DMS53 treated with DMSO at 0.1 percent for 48 hours (cell line): Measurements from ENCODE around the gene TSPAN13.
A peak's percentile ranks its signal among the peaks of the same experiment; 100 is the strongest.

Experiments
- DNase-seq: peaks from one replicate; lab custom pipeline; 2025; ENCODE audit not compliant: unreplicated experiment; lab: John Stamatoyannopoulos, UW

Gene TSPAN13

GRCh38 chr7:16810112-16810511 is 56.6 kb downstream of the TSPAN13 start:
- DNase-seq: no peak

- DNase-seq: peak; percentile 16
These were observed 57.0 kb downstream of the TSPAN13 start for GRCh38 chr7:16810573-16810972.

GRCh38 chr7:16811551-16811950 is 58.0 kb downstream of the TSPAN13 start:
- DNase-seq: no peak

DNA sequence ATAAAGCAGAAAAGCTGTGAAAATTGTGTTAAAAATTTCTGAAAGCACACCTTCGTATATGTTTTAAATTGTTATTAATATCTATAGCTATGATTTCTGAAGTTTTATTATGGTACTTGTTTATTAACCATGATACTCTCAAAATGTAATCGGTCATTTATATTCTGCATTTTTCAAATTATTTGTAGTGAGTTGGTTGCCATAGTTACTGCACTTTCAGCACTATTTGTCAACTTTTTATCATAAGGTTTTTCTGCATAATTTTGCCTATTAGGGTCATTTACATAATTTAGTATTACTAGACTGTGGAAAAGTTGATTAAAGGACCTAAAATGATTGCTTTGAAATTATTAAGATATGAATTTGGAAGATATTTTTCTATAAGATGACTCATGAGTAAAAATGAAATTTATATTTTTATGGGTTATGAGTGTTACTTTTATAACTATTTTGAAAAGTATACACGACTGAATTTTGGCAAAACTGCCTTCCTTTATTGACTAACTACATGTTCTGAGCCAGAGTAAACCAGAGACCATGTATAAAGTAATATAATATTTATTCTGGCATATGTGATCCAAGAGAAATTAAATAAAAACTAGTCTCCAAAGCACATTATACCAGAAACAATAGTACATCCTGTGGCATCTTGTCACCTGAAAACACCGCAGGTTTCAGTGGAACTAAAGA is 59.1 kb downstream of the TSPAN13 start:
- no peak for DNase-seq

- DNase-seq: no peak
These were observed 59.7 kb downstream of the TSPAN13 start for GRCh38 chr7:16813232-16813616.

DNA sequence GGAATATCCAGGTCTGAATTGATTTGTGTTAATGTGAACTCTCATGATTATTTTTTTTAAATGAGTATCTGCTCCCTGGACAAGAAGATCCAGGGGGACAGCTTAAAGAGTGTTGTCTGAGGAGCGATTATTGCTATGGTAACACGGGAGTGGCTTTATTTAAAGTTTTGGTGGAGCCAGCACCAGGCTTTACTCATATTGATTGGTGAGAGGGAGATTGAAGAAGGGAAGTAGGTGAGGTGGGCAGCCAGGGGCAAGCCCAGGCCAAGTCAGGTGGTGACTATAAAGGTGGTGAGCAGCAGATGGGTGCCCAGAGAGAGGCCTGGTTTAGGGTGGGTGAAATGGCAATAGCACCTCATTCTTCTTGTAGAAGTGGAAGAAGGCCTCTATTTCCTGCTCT is 61.4 kb downstream of the TSPAN13 start:
- DNase-seq: no peak

DNA sequence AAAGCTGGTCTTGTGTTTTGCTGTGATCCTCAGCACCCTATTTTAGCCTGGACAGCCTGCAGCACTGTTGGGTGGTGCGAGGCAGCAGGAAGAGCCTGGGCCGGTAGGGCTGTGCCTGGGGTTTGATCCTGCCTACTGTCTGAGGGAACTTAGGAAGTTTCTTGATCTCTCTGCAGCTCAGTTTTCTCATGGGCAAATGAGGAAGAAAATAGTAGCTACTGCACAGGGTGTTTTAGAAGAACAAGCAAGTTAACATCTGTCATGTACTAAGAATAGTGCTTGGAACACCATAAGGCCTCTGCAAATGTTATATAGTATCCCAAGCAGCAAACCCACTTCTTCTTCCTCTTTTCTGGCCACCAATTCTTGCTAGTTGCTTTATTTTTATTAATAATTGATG is 63.3 kb downstream of the TSPAN13 start:
- no peak for DNase-seq

GRCh38 chr7:16817536-16817935 is 64.0 kb downstream of the TSPAN13 start:
- DNase-seq: peak; percentile 89

- no peak for DNase-seq
These were observed 65.2 kb downstream of the TSPAN13 start for GRCh38 chr7:16818732-16819131.

- DNase-seq: peak; percentile 37
These were observed 68.5 kb downstream of the TSPAN13 start for GRCh38 chr7:16822029-16822428.

- no peak for DNase-seq
These were observed 72.5 kb downstream of the TSPAN13 start for GRCh38 chr7:16826060-16826459.

DNA sequence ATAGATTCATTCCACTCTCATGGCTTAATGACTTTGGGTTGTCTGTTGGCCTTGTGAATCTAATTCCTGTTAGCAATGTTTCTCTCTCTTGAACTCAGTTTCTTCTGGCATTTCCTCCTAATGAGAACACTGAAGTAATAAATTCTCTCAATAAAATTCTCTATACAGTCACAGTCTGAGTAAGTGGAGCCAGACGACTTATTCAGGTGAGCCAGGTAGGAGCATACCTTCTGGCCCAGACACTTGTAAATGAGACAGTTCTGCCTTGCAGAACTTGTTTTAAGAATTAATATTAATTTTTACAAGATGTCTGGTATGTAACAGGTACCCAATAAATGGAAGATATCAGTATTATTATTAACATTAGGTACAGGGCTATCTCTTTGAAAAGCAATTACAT is 79.8 kb downstream of the TSPAN13 start:
- no peak for DNase-seq
